ENCODE results near the gene CFI.

Gene CFI

GRCh38 chr4:109739547-109739946 lies 62.3 kb downstream of the CFI start:
- in situ Hi-C loops (cut with MboI; ENCODE audit: low pct_unique_long_range_greater_than_20kb, low sequenced_read_pairs): no loop called here
- DNase-seq: no peak

- in situ Hi-C loops (cut with MboI; ENCODE audit: low pct_unique_long_range_greater_than_20kb, low sequenced_read_pairs): no loop called here
- no peak for DNase-seq
These were observed 63.5 kb downstream of the CFI start for GRCh38 chr4:109738104-109738872.

- in situ Hi-C loops (cut with MboI; ENCODE audit: low pct_unique_long_range_greater_than_20kb, low sequenced_read_pairs): no loop called here
- DNase-seq: no peak
These were observed 66.0 kb downstream of the CFI start for GRCh38 chr4:109735566-109736365.

- no peak for DNase-seq
- in situ Hi-C loops (cut with MboI; ENCODE audit: low pct_unique_long_range_greater_than_20kb, low sequenced_read_pairs): no loop called here
These were observed 68.1 kb downstream of the CFI start for GRCh38 chr4:109733728-109734127.

GRCh38 chr4:109730619-109731545 lies 70.9 kb downstream of the CFI start:
- in situ Hi-C loops (cut with MboI; ENCODE audit: low pct_unique_long_range_greater_than_20kb, low sequenced_read_pairs): no loop called here
- no peak for DNase-seq

- in situ Hi-C loops (cut with MboI; ENCODE audit: low pct_unique_long_range_greater_than_20kb, low sequenced_read_pairs): no loop called here
- peak; percentile 83 for DNase-seq
These were observed 71.8 kb downstream of the CFI start, which contains the start of gene PLA2G12A for GRCh38 chr4:109729718-109730618. PLA2G12A (minus strand) TSS chr4:109730070; CDS start chr4:109729809, 261 bp downstream.

GRCh38 chr4:109729117-109729717 lies 72.6 kb downstream of the CFI start:
- in situ Hi-C loops (cut with MboI; ENCODE audit: low pct_unique_long_range_greater_than_20kb, low sequenced_read_pairs): no loop called here
- no peak for DNase-seq

GRCh38 chr4:109728385-109728784 lies 73.4 kb downstream of the CFI start:
- DNase-seq: no peak
- in situ Hi-C loops (cut with MboI; ENCODE audit: low pct_unique_long_range_greater_than_20kb, low sequenced_read_pairs): no loop called here

- no peak for DNase-seq
- in situ Hi-C loops (cut with MboI; ENCODE audit: low pct_unique_long_range_greater_than_20kb, low sequenced_read_pairs): no loop called here
These were observed 78.7 kb downstream of the CFI start for GRCh38 chr4:109723110-109723509.

GRCh38 chr4:109722357-109722756 lies 79.4 kb downstream of the CFI start:
- in situ Hi-C loops (cut with MboI; ENCODE audit: low pct_unique_long_range_greater_than_20kb, low sequenced_read_pairs): no loop called here
- DNase-seq: no peak

- in situ Hi-C loops (cut with MboI; ENCODE audit: low pct_unique_long_range_greater_than_20kb, low sequenced_read_pairs): no loop called here
- no peak for DNase-seq
These were observed 80.8 kb downstream of the CFI start for GRCh38 chr4:109721033-109721432.

GRCh38 chr4:109719604-109720003 lies 82.2 kb downstream of the CFI start:
- in situ Hi-C loops (cut with MboI; ENCODE audit: low pct_unique_long_range_greater_than_20kb, low sequenced_read_pairs): no loop called here
- DNase-seq: no peak

GRCh38 chr4:109718759-109719158 lies 83.0 kb downstream of the CFI start:
- in situ Hi-C loops (cut with MboI; ENCODE audit: low pct_unique_long_range_greater_than_20kb, low sequenced_read_pairs): no loop called here
- DNase-seq: no peak

- DNase-seq: no peak
- in situ Hi-C loops (cut with MboI; ENCODE audit: low pct_unique_long_range_greater_than_20kb, low sequenced_read_pairs): no loop called here
These were observed 88.3 kb downstream of the CFI start for GRCh38 chr4:109713500-109713899.

- DNase-seq: no peak
- in situ Hi-C loops (cut with MboI; ENCODE audit: low pct_unique_long_range_greater_than_20kb, low sequenced_read_pairs): no loop called here
These were observed 92.8 kb downstream of the CFI start for GRCh38 chr4:109708990-109709389.

GRCh38 chr4:109708435-109708834 lies 93.4 kb downstream of the CFI start:
- in situ Hi-C loops (cut with MboI; ENCODE audit: low pct_unique_long_range_greater_than_20kb, low sequenced_read_pairs): no loop called here
- DNase-seq: no peak

- in situ Hi-C loops (cut with MboI; ENCODE audit: low pct_unique_long_range_greater_than_20kb, low sequenced_read_pairs): no loop called here
- DNase-seq: peak; percentile 38
These were observed 98.0 kb downstream of the CFI start for GRCh38 chr4:109703664-109704361.

Measured in KBM-7 (cell line).